ENCODE data around the gene SORCS2. TPM values are rescaled to one million over a fixed set of nuclear protein-coding genes. Genes with fewer than 3 reads are reported as not detected.
A peak's percentile ranks its signal among the peaks of the same experiment; 100 is the strongest.

Gene SORCS2
- total RNA-seq, 1 donor = 0.27 TPM

GRCh38 chr4:7334521-7335275, 142.4 kb downstream of the SORCS2 start:
- TF ChIP-seq, protein P1, sequence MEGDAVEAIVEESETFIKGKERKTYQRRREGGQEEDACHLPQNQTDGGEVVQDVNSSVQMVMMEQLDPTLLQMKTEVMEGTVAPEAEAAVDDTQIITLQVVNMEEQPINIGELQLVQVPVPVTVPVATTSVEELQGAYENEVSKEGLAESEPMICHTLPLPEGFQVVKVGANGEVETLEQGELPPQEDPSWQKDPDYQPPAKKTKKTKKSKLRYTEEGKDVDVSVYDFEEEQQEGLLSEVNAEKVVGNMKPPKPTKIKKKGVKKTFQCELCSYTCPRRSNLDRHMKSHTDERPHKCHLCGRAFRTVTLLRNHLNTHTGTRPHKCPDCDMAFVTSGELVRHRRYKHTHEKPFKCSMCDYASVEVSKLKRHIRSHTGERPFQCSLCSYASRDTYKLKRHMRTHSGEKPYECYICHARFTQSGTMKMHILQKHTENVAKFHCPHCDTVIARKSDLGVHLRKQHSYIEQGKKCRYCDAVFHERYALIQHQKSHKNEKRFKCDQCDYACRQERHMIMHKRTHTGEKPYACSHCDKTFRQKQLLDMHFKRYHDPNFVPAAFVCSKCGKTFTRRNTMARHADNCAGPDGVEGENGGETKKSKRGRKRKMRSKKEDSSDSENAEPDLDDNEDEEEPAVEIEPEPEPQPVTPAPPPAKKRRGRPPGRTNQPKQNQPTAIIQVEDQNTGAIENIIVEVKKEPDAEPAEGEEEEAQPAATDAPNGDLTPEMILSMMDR (IDR thresholded peaks at IDR 0.05; ENCODE audit: insufficient read depth, low read length) = no peak
- DNase-seq (ENCODE audit: low read depth) = no peak
- no peak overlapping the region for H3K4me3 ChIP-seq (ENCODE audit: low read depth, low read length)

DNA sequence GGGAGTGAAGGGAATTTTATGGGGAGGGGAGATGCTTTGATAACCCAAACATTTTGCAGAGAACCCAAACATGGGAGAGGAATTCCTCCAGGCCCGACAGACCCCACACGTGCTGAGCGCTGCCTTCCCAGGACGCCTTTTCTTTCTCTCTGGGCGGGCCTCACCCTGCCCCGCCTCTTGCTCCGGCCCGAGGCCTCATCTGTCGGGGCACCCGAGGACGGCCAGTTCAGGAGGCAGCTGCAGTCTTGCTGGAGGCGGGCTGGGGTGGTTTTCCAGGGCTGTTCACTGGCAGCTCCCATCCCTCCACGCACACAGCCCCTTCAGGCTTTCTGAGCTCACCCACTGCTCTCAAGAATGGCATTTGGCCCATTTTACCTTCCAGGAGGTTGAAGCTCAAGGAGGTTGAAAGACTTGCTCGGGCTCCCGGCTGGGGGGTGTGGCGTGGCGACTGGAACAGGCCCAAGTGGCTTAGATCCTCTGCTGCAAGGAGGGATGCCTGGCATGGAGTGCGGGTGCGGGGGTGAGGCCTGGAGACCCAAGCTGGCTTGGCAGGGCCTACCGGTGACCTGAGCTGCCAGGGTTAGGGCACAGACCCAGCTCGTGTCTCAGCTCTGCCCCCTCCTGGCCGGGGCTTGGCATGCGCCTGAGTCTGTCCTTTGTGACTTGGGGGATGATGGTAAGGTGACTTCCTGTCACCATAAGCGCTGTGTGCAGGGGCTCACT, 143.2 kb downstream of the SORCS2 start:
- H3K4me3 ChIP-seq (ENCODE audit: low read depth, low read length) = no peak overlapping the region
- peak; percentile 12 for DNase-seq (ENCODE audit: low read depth)
- TF ChIP-seq, protein P1 (IDR thresholded peaks at IDR 0.05; ENCODE audit: insufficient read depth, low read length) = peak; percentile 67

DNA sequence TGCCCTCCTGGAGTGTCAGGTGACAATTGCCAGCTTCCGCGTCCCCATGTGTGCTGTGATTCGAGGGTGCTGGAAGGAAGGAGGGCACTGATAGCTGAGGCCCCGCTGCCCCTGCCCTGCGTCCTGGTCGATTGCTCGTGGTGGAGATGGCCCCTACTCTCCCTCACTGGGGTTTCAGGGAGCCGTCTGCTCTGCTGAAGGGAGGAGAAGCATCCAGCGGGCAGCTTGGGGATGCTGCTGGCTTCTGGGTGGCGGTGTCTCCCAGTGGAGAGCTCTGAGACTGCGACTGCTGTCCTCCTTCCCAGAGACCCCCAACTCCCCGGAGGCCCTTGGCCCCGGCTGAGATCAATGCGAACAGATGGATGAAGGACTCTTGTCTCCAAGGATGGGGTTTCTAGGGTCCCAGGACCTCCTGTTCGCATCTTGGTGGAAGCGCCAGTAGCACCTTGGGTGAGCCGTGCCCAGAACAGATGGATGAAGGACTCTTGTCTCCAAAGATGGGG, 143.8 kb downstream of the SORCS2 start:
- no peak for DNase-seq (ENCODE audit: low read depth)
- TF ChIP-seq, protein P1 (IDR thresholded peaks at IDR 0.05; ENCODE audit: insufficient read depth, low read length) = no peak
- no peak overlapping the region for H3K4me3 ChIP-seq (ENCODE audit: low read depth, low read length)

DNA sequence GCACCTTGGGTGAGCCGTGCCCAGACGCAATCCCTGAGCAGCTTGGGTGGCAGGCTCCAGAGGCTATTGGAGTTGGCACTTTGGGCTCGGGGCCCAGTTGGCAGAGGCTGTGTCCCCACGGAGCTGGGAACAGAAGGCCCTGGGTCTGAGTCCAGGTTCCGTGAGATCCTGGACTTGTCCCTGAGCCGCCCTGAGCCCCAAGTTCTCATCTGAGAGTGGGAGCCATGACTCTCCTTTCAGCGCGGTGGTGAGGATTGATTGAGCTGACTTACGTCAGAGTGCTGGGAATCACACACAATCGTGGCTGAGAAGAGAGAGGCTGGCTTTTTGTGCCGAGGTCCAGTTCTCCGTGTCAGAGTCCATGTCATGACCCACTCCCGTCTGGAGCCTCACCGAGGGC, 144.4 kb downstream of the SORCS2 start:
- TF ChIP-seq, protein P1 (IDR thresholded peaks at IDR 0.05; ENCODE audit: insufficient read depth, low read length) = no peak
- no peak for DNase-seq (ENCODE audit: low read depth)
- H3K4me3 ChIP-seq (ENCODE audit: low read depth, low read length) = no peak overlapping the region

GRCh38 chr4:7337196-7338058, 145.1 kb downstream of the SORCS2 start:
- TF ChIP-seq, protein P1 (IDR thresholded peaks at IDR 0.05; ENCODE audit: insufficient read depth, low read length) = no peak
- DNase-seq (ENCODE audit: low read depth) = no peak
- H3K4me3 ChIP-seq (ENCODE audit: low read depth, low read length) = no peak overlapping the region

GRCh38 chr4:7338059-7338452, 145.7 kb downstream of the SORCS2 start:
- TF ChIP-seq, protein P1 (IDR thresholded peaks at IDR 0.05; ENCODE audit: insufficient read depth, low read length) = no peak
- DNase-seq (ENCODE audit: low read depth) = no peak
- H3K4me3 ChIP-seq (ENCODE audit: low read depth, low read length) = no peak overlapping the region
